ENCODE measurements around the gene POLR2J. TPM values are rescaled to one million over a fixed set of nuclear protein-coding genes. Genes with fewer than 3 reads are reported as not detected.
A peak's percentile ranks its signal among the peaks of the same experiment; 100 is the strongest.
"Not testable (repeated sequence)": the region's sequence is repeated elsewhere in the genome, so short reads cannot be mapped to it uniquely, and the experiment has no call there.

The POLR2J gene
- total RNA-seq, 1 donor = 46.3 TPM

- DNase-seq (ENCODE audit: low read depth in 2 of 3, low spot score in 2 of 3) = not testable (repeated sequence)
These were observed 18.1 kb upstream of the POLR2J start for GRCh38 chr7:102496861-102497260.

- DNase-seq (ENCODE audit: low read depth in 2 of 3, low spot score in 2 of 3) = not testable (repeated sequence)
These were observed 15.9 kb upstream of the POLR2J start for GRCh38 chr7:102494473-102495149.

GRCh38 chr7:102494026-102494425 lies 15.3 kb upstream of the POLR2J start:
- not testable (repeated sequence) for DNase-seq (ENCODE audit: low read depth in 2 of 3, low spot score in 2 of 3)

- peak in 1 of 3 donors; percentile 14 for DNase-seq (ENCODE audit: low read depth in 2 of 3, low spot score in 2 of 3)
These were observed 14.7 kb upstream of the POLR2J start for GRCh38 chr7:102493220-102493935.

GRCh38 chr7:102490529-102491075 lies 11.9 kb upstream of the POLR2J start:
- DNase-seq (ENCODE audit: low read depth in 2 of 3, low spot score in 2 of 3) = not testable (repeated sequence)

- not testable (repeated sequence) for DNase-seq (ENCODE audit: low read depth in 2 of 3, low spot score in 2 of 3)
These were observed 5.6 kb upstream of the POLR2J start for GRCh38 chr7:102484317-102484716.

GRCh38 chr7:102481962-102482361 lies 3.2 kb upstream of the POLR2J start:
- DNase-seq (ENCODE audit: low read depth in 2 of 3, low spot score in 2 of 3) = not testable (repeated sequence)

GRCh38 chr7:102479982-102480637 lies 1.4 kb upstream of the POLR2J start:
- not testable (repeated sequence) for DNase-seq (ENCODE audit: low read depth in 2 of 3, low spot score in 2 of 3)

- not testable (repeated sequence) for DNase-seq (ENCODE audit: low read depth in 2 of 3, low spot score in 2 of 3)
These were observed 475 bp upstream of the POLR2J start for GRCh38 chr7:102479209-102479584.

- DNase-seq (ENCODE audit: low read depth in 2 of 3, low spot score in 2 of 3) = not testable (repeated sequence)
These were observed 3.8 kb downstream of the POLR2J start for GRCh38 chr7:102474736-102475435.

GRCh38 chr7:102474116-102474515 lies 4.6 kb downstream of the POLR2J start:
- not testable (repeated sequence) for DNase-seq (ENCODE audit: low read depth in 2 of 3, low spot score in 2 of 3)

- DNase-seq (ENCODE audit: low read depth in 2 of 3, low spot score in 2 of 3) = no peak
These were observed 5.3 kb downstream of the POLR2J start for GRCh38 chr7:102473271-102473991.

GRCh38 chr7:102472126-102473041 lies 6.3 kb downstream of the POLR2J start:
- no peak for DNase-seq (ENCODE audit: low read depth in 2 of 3, low spot score in 2 of 3)

GRCh38 chr7:102471791-102472125 lies 7.0 kb downstream of the POLR2J start:
- no peak for DNase-seq (ENCODE audit: low read depth in 2 of 3, low spot score in 2 of 3)

GRCh38 chr7:102469972-102470825 lies 8.5 kb downstream of the POLR2J start:
- DNase-seq (ENCODE audit: low read depth in 2 of 3, low spot score in 2 of 3) = no peak

- no peak for DNase-seq (ENCODE audit: low read depth in 2 of 3, low spot score in 2 of 3)
These were observed 9.3 kb downstream of the POLR2J start for GRCh38 chr7:102469351-102469971.

GRCh38 chr7:102468478-102469350 lies 10.0 kb downstream of the POLR2J start:
- DNase-seq (ENCODE audit: low read depth in 2 of 3, low spot score in 2 of 3) = no peak
